GM18505 (cell line): Measurements from ENCODE around the gene GNAS.

Experiments used
- ATAC-seq: cut with Tn5 transposase; IDR thresholded peaks from one replicate; pipeline ENCODE4 v1.9.1; 2021; ENCODE audit not compliant: unreplicated experiment
- POLR2A ChIP-seq: IDR thresholded peaks from 4 replicates; pipeline ENCODE4 v1.6.1; 2011; ENCODE audit warnings: borderline replicate concordance; ENCODE audit not compliant: insufficient read depth, insufficient read length; ENCODE audit errors: extremely low read depth

Gene GNAS

GRCh38 chr20:58853466-58853865, 950 bp downstream of the GNAS start:
- TF ChIP-seq POLR2A, result no peak
- no peak for ATAC-seq

- no peak for ATAC-seq
- TF ChIP-seq POLR2A, result no peak
Observed at GRCh38 chr20:58853976-58854637, 1.6 kb downstream of the GNAS start.

GRCh38 chr20:58854638-58855471, 2.3 kb downstream of the GNAS start:
- no peak for TF ChIP-seq POLR2A
- no peak for ATAC-seq

- ATAC-seq, result no peak
- no peak for TF ChIP-seq POLR2A
Observed at GRCh38 chr20:58855506-58856389, 3.2 kb downstream of the GNAS start.

- no peak for ATAC-seq
- TF ChIP-seq POLR2A, result no peak
Observed at GRCh38 chr20:58863044-58863790, 10.7 kb downstream of the GNAS start.

- ATAC-seq, result no peak
- no peak for TF ChIP-seq POLR2A
Observed at GRCh38 chr20:58864346-58864745, 11.8 kb downstream of the GNAS start.

- no peak for ATAC-seq
- no peak for TF ChIP-seq POLR2A
Observed at GRCh38 chr20:58865843-58866242, 13.3 kb downstream of the GNAS start.

GRCh38 chr20:58867211-58867610, 14.7 kb downstream of the GNAS start:
- TF ChIP-seq POLR2A, result no peak
- no peak for ATAC-seq

- TF ChIP-seq POLR2A, result no peak
Observed at GRCh38 chr20:58868795-58869194, 16.3 kb downstream of the GNAS start.

GRCh38 chr20:58869662-58870227, 17.2 kb downstream of the GNAS start:
- TF ChIP-seq POLR2A, result no peak
- no peak for ATAC-seq

More at GRCh38 chr20:58868795-58869194, 16.3 kb downstream of the GNAS start:
- ATAC-seq, result no peak

GRCh38 chr20:58870293-58871014, 17.9 kb downstream of the GNAS start:
- TF ChIP-seq POLR2A, result no peak
- no peak for ATAC-seq
